Keratinocyte (primary cell): Measurements from ENCODE around the gene COL1A2. TPM values are rescaled to one million over a fixed set of nuclear protein-coding genes. Genes with fewer than 3 reads are reported as not detected.
A peak's percentile ranks its signal among the peaks of the same experiment; 100 is the strongest.

ENCODE experiments used
- DNase-seq: peaks from one replicate; pipeline ENCODE4 v3.0.0-alpha.2; 2011; ENCODE audit warnings: low read depth, missing footprints, low spot score
- FAIRE-seq: peaks from 2 replicates; lab custom pipeline; 2011; peaks lifted over from hg19 to GRCh38; lab: Jason Lieb, UNC
- H2AFZ ChIP-seq: 2 replicates; pipeline ENCODE4 v1.6.0; 2012; ENCODE audit warnings: low read length, control low read depth, inconsistent platforms; ENCODE audit not compliant: control insufficient read depth
- H3K27ac ChIP-seq: 2 replicates; pipeline ENCODE4 v1.5.1; 2011; ENCODE audit warnings: low read length; ENCODE audit not compliant: control insufficient read depth, insufficient read depth
- H3K27me3 ChIP-seq: 3 replicates; pipeline ENCODE4 v1.6.0; 2011; ENCODE audit warnings: low read length; ENCODE audit not compliant: control insufficient read depth, insufficient read depth; ENCODE audit errors: extremely low read depth
- H3K36me3 ChIP-seq, 2 experiments: 2 replicates in 1 of 2; 3 replicates in 1 of 2; pipeline ENCODE4 v1.5.1; 2011; ENCODE audit warnings: low read length in 2 of 2, mild to moderate bottlenecking in 1 of 2; ENCODE audit not compliant: control insufficient read depth in 2 of 2, insufficient read depth in 2 of 2; ENCODE audit errors: extremely low read depth in 1 of 2
- H3K4me1 ChIP-seq: 3 replicates; pipeline ENCODE4 v1.5.1; 2011; ENCODE audit warnings: low read length; ENCODE audit not compliant: control insufficient read depth, insufficient read depth; ENCODE audit errors: extremely low read depth
- H3K4me2 ChIP-seq: 3 replicates; pipeline ENCODE4 v1.6.0; 2011; ENCODE audit warnings: low read depth, low read length; ENCODE audit not compliant: control insufficient read depth, insufficient read depth; ENCODE audit errors: extremely low read depth
- H3K4me3 ChIP-seq, 3 experiments: fragments of 200-600 bp in 1 of 3; sonication (generic) in 1 of 3; 2 replicates in 2 of 3; 3 replicates in 1 of 3; pipeline ENCODE4 v1.5.1; 2011 to 2016; ENCODE audit warnings: low read length in 3 of 3, mild to moderate bottlenecking in 3 of 3, control low read depth in 2 of 3, inconsistent platforms in 1 of 3, low read depth in 1 of 3, mixed read lengths in 1 of 3, mixed run types in 1 of 3, moderate library complexity in 1 of 3; ENCODE audit not compliant: control insufficient read depth in 2 of 3, insufficient read depth in 2 of 3; ENCODE audit errors: extremely low read depth in 1 of 3
- H3K79me2 ChIP-seq: 2 replicates; pipeline ENCODE4 v1.6.0; 2012; ENCODE audit warnings: low read length; ENCODE audit not compliant: control insufficient read depth, insufficient read depth
- H3K9ac ChIP-seq: 3 replicates; pipeline ENCODE4 v1.6.0; 2011; ENCODE audit warnings: low read length; ENCODE audit not compliant: control insufficient read depth, insufficient read depth; ENCODE audit errors: extremely low read depth
- H3K9me1 ChIP-seq: 3 replicates; pipeline ENCODE4 v1.6.0; 2011; ENCODE audit warnings: low read length; ENCODE audit not compliant: control insufficient read depth, insufficient read depth; ENCODE audit errors: extremely low read depth
- H3K9me3 ChIP-seq: 2 replicates; pipeline ENCODE4 v1.5.1; 2012; ENCODE audit warnings: low read depth, low read length; ENCODE audit not compliant: control insufficient read depth
- H4K20me1 ChIP-seq: 3 replicates; pipeline ENCODE4 v1.6.0; 2011; ENCODE audit warnings: low read length; ENCODE audit not compliant: control insufficient read depth, insufficient read depth; ENCODE audit errors: extremely low read depth
- CTCF ChIP-seq, 3 experiments: IDR thresholded peaks in 1 of 3; conservative IDR thresholded peaks in 1 of 3; optimal IDR thresholded peaks in 1 of 3; 2 replicates in 2 of 3; 3 replicates in 1 of 3; pipeline versions ENCODE3 to v1.5.1; 2011; ENCODE audit warnings: low read length in 3 of 3, mild to moderate bottlenecking in 3 of 3, moderate library complexity in 2 of 3, control low read depth in 1 of 3, inconsistent platforms in 1 of 3; ENCODE audit not compliant: insufficient read depth in 2 of 3; ENCODE audit errors: extremely low read depth in 1 of 3
- EZH2 ChIP-seq: IDR thresholded peaks from one replicate; pipeline ENCODE4 v1.6.1; 2012; ENCODE audit warnings: inconsistent platforms, mild to moderate bottlenecking, low read length, moderate library complexity
- dilution Hi-C: fragments of 300-500 bp; cut with MboI; formaldehyde crosslinking; loops from one replicate; pipeline ENCODE4 v1.7.0; 2020; ENCODE audit warnings: low sequenced_read_pairs; ENCODE audit not compliant: extremely low pct_ligation_motif_present
- polyA minus RNA-seq, 3 experiments: library from RNA; depleted of rRNA, polyadenylated mRNA; stranded (reverse); fragments of >200 nt; gene quantifications; 1 replicate in 1 of 3; 2 replicates in 1 of 3; 3 replicates in 1 of 3; pipeline ENCODE4 v1.2.3, GENCODE V29; 2011
- polyA plus RNA-seq, 5 experiments: library from polyadenylated mRNA; depleted of rRNA in 3 of 5; stranded (reverse) in 3 of 5; stranded (forward) in 1 of 5; unstranded in 1 of 5; fragments of >200 nt; gene quantifications; 1 replicate in 1 of 5; 2 replicates in 3 of 5; 3 replicates in 1 of 5; pipeline versions ENCODE4 v1.2.1 to v1.2.3, GENCODE V29; 2011 to 2012; ENCODE audit warnings: missing spikeins in 2 of 5, low read depth in 1 of 5, low replicate concordance in 1 of 5

COL1A2 gene
- polyA plus RNA-seq: 0.13 to 0.16 TPM (median 0.14 TPM) in 3 replicates
- not detected for polyA plus RNA-seq (2011; ENCODE audit: low read depth)
- polyA plus RNA-seq (2011; cell fraction: cytosol; rRNA removed): 1.3 TPM in 2 replicates
- 0.59 and 1.1 TPM in 2 replicates for polyA plus RNA-seq (2011; cell fraction: nucleus; rRNA removed)
- polyA plus RNA-seq (2012; ENCODE audit: low replicate concordance): 0.14 and 0.26 TPM in 2 replicates
- 0.06 to 3.5 TPM (median 0.49 TPM) in 3 replicates for polyA minus RNA-seq
- 2.9 TPM for polyA minus RNA-seq (2011; cell fraction: cytosol; rRNA and poly(A)+ RNA removed)
- polyA minus RNA-seq (2011; cell fraction: nucleus; rRNA and poly(A)+ RNA removed): 0.53 and 0.62 TPM in 2 replicates

- peak within 1 kb of the TSS; percentile 34 for H2AFZ ChIP-seq
- H3K36me3 ChIP-seq: no peaks in the 10 kb centered on the region
- H3K27ac ChIP-seq: no peak within 1 kb of the TSS
- H3K9me3 ChIP-seq: no peaks in the 10 kb centered on the region
- H3K4me1 ChIP-seq: peaks cover 9% of the 10 kb centered on the region
- H3K4me2 ChIP-seq: peak within 1 kb of the TSS; percentile 41
- no peak within 1 kb of the TSS for H3K9ac ChIP-seq
- no peak for DNase-seq
- peak within 1 kb of the TSS in 1 of 3 experiments; percentile 23 for H3K4me3 ChIP-seq
- H3K79me2 ChIP-seq: no peaks in the 10 kb centered on the region
- peaks cover 9% of the 10 kb centered on the region for H3K27me3 ChIP-seq
- H3K9me1 ChIP-seq: no peaks in the 10 kb centered on the region
- H4K20me1 ChIP-seq: no peaks in the 10 kb centered on the region
- FAIRE-seq: no peak
- no peak for TF ChIP-seq CTCF (optimal IDR thresholded peaks at IDR 0.05 in 1 of 3, IDR thresholded peaks at IDR 0.05 in 1 of 3, conservative IDR thresholded peaks at IDR 0.05 in 1 of 3; ENCODE audit: extremely low read depth in 1 of 3, insufficient read depth in 2 of 3, low read length in 3 of 3)
- no peak for TF ChIP-seq EZH2
- dilution Hi-C loops: no loop called here
Measured at GRCh38 chr7:94394437-94395140, at the start of gene COL1A2. TSS of gene COL1A2 (plus strand) at chr7:94394895. CDS start at chr7:94395032, 137 bp downstream.

- DNase-seq: no peak
- H3K27ac ChIP-seq: no peak overlapping the region
- H3K9ac ChIP-seq: no peak overlapping the region
- H3K4me1 ChIP-seq: peaks cover 7% of the 10 kb centered on the region
- H3K9me3 ChIP-seq: no peaks in the 10 kb centered on the region
- H4K20me1 ChIP-seq: no peaks in the 10 kb centered on the region
- no peaks in the 10 kb centered on the region for H3K27me3 ChIP-seq
- H3K36me3 ChIP-seq: no peaks in the 10 kb centered on the region
- no peaks in the 10 kb centered on the region for H3K9me1 ChIP-seq
- H3K4me3 ChIP-seq: no peak overlapping the region
- TF ChIP-seq CTCF (optimal IDR thresholded peaks at IDR 0.05 in 1 of 3, IDR thresholded peaks at IDR 0.05 in 1 of 3, conservative IDR thresholded peaks at IDR 0.05 in 1 of 3; ENCODE audit: extremely low read depth in 1 of 3, insufficient read depth in 2 of 3, low read length in 3 of 3): no peak
- no peak for TF ChIP-seq EZH2
- dilution Hi-C loops: no loop called here
- no peak overlapping the region for H2AFZ ChIP-seq
- no peaks in the 10 kb centered on the region for H3K79me2 ChIP-seq
- FAIRE-seq: no peak
- no peak overlapping the region for H3K4me2 ChIP-seq
Measured at GRCh38 chr7:94345907-94346306, 48.8 kb upstream of the COL1A2 start.
